SK-N-SH treated with all-trans-retinoic acid at 6 μM for 48 hours (cell line): ENCODE measurements around the gene ADORA3.

Experiments used
- ATAC-seq: fragments of 200-7000 bp; cut with Tn5 transposase; 3 replicates; pipeline ENCODE4 v1.9.1; 2020; ENCODE audit warnings: mild to moderate bottlenecking, moderate library complexity
- ARNTL ChIP-seq: fragments of 450-650 bp; formaldehyde crosslinking; IDR thresholded peaks from 2 replicates; pipeline ENCODE4 v1.5.0; 2020; ENCODE audit warnings: low read depth, mild to moderate bottlenecking, moderate library complexity, borderline replicate concordance
- BACH2 ChIP-seq: fragments of 250-450 bp; sonication (Bioruptor Pico); IDR thresholded peaks from 2 replicates; pipeline ENCODE4 v1.9.0; 2021; ENCODE audit warnings: mild to moderate bottlenecking, borderline replicate concordance
- GLIS3 ChIP-seq: fragments of 250-450 bp; sonication (Bioruptor Pico); IDR thresholded peaks from 2 replicates; pipeline ENCODE4 v1.5.0; 2020; ENCODE audit warnings: mild to moderate bottlenecking, moderate library complexity
- ISL1 ChIP-seq: fragments of 250-450 bp; sonication (Bioruptor Pico); IDR thresholded peaks from 2 replicates; pipeline ENCODE4 v2.1.2; 2022; ENCODE audit warnings: mild to moderate bottlenecking, moderate library complexity
- OSR1 ChIP-seq: fragments of 250-450 bp; sonication (Bioruptor Pico); IDR thresholded peaks from 2 replicates; pipeline ENCODE4 v1.8.0; 2022; ENCODE audit warnings: moderate library complexity, mild to moderate bottlenecking, inconsistent platforms
- PATZ1 ChIP-seq: fragments of 250-450 bp; sonication (Bioruptor Pico); IDR thresholded peaks from 2 replicates; pipeline ENCODE4 v1.8.0; 2020; ENCODE audit warnings: mild to moderate bottlenecking, moderate library complexity, borderline replicate concordance
- POU6F1 ChIP-seq: fragments of 250-450 bp; sonication (Bioruptor Pico); IDR thresholded peaks from 2 replicates; pipeline ENCODE4 v1.8.0; 2021; ENCODE audit warnings: low read depth, mild to moderate bottlenecking, moderate library complexity, borderline replicate concordance
- RARB ChIP-seq: fragments of 250-450 bp; sonication (Bioruptor Pico); IDR thresholded peaks from 2 replicates; pipeline ENCODE4 v1.8.0; 2021; ENCODE audit warnings: mild to moderate bottlenecking, moderate library complexity
- SNAI2 ChIP-seq: fragments of 250-450 bp; sonication (Bioruptor Pico); IDR thresholded peaks from 2 replicates; pipeline ENCODE4 v1.5.0; 2020; ENCODE audit warnings: mild to moderate bottlenecking, moderate library complexity
- TOX ChIP-seq: fragments of 250-450 bp; sonication (Bioruptor Pico); IDR thresholded peaks from 2 replicates; pipeline ENCODE4 v1.8.0; 2021; ENCODE audit warnings: mild to moderate bottlenecking, moderate library complexity, borderline replicate concordance
- TSHZ2 ChIP-seq: fragments of 250-450 bp; sonication (Bioruptor Pico); IDR thresholded peaks from 2 replicates; pipeline ENCODE4 v1.5.0; 2020; ENCODE audit warnings: mild to moderate bottlenecking, moderate library complexity
- ZC3H10 ChIP-seq: fragments of 250-450 bp; sonication (Bioruptor Pico); IDR thresholded peaks from 2 replicates; pipeline ENCODE4 v1.5.1; 2021; ENCODE audit warnings: mild to moderate bottlenecking, moderate library complexity
- ZFP3 ChIP-seq: fragments of 250-450 bp; sonication (Bioruptor Pico); IDR thresholded peaks from 2 replicates; pipeline ENCODE4 v1.5.0; 2020; ENCODE audit warnings: mild to moderate bottlenecking, moderate library complexity
- ZFP30 ChIP-seq: fragments of 450-650 bp; formaldehyde crosslinking; IDR thresholded peaks from 2 replicates; pipeline ENCODE4 v1.5.0; 2022; ENCODE audit warnings: mild to moderate bottlenecking, moderate library complexity
- ZNF565 ChIP-seq: fragments of 450-650 bp; formaldehyde crosslinking; conservative IDR thresholded peaks from 2 replicates; pipeline ENCODE4 v1.5.0; 2020; ENCODE audit warnings: low read depth, mild to moderate bottlenecking, moderate library complexity
- ZNF8 ChIP-seq: fragments of 450-650 bp; formaldehyde crosslinking; IDR thresholded peaks from 2 replicates; pipeline ENCODE4 v1.5.0; 2020; ENCODE audit warnings: mild to moderate bottlenecking, moderate library complexity
- TF ChIP-seq, protein P1 (sequence below): fragments of 250-450 bp; sonication (Bioruptor Pico); IDR thresholded peaks from 2 replicates; pipeline ENCODE4 v1.5.1; 2020; ENCODE audit warnings: low read depth, mild to moderate bottlenecking, moderate library complexity
- TF ChIP-seq, protein P2 (sequence below): fragments of 250-450 bp; sonication (Bioruptor Pico); IDR thresholded peaks from 2 replicates; pipeline ENCODE4 v1.5.1; 2021; ENCODE audit warnings: mild to moderate bottlenecking, moderate library complexity

ADORA3 gene

GRCh38 chr1:111488669-111489068, 14.8 kb downstream of the ADORA3 start:
- TF ChIP-seq, protein P1, sequence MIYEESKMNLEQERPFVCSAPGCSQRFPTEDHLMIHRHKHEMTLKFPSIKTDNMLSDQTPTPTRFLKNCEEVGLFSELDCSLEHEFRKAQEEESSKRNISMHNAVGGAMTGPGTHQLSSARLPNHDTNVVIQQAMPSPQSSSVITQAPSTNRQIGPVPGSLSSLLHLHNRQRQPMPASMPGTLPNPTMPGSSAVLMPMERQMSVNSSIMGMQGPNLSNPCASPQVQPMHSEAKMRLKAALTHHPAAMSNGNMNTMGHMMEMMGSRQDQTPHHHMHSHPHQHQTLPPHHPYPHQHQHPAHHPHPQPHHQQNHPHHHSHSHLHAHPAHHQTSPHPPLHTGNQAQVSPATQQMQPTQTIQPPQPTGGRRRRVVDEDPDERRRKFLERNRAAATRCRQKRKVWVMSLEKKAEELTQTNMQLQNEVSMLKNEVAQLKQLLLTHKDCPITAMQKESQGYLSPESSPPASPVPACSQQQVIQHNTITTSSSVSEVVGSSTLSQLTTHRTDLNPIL (CRISPR knock-in tag) = no peak
- no peak for TF ChIP-seq PATZ1 (CRISPR knock-in tag)
- TF ChIP-seq GLIS3 (CRISPR knock-in tag) = no peak
- no peak for TF ChIP-seq RARB
- no peak for TF ChIP-seq ARNTL (CRISPR knock-in tag)
- TF ChIP-seq ZNF8 (CRISPR knock-in tag) = no peak
- no peak for TF ChIP-seq ISL1 (CRISPR knock-in tag)
- no peak for TF ChIP-seq ZFP30 (CRISPR knock-in tag)
- TF ChIP-seq BACH2 (CRISPR knock-in tag) = no peak
- no peak for TF ChIP-seq TOX
- no peak for TF ChIP-seq POU6F1 (CRISPR knock-in tag)
- TF ChIP-seq, all 23 proteins: peak for 0
- ATAC-seq = no peak

- ATAC-seq = no peak
- TF ChIP-seq, protein P1 (CRISPR knock-in tag) = no peak
- TF ChIP-seq ZC3H10 (CRISPR knock-in tag) (no peak), PATZ1 (CRISPR knock-in tag) (no peak), ZFP30 (CRISPR knock-in tag) (no peak), RARB (no peak), ZFP3 (CRISPR knock-in tag) (no peak), GLIS3 (CRISPR knock-in tag) (no peak), TSHZ2 (no peak), SNAI2 (no peak), ZNF565 (CRISPR knock-in tag) (no peak), ZNF8 (CRISPR knock-in tag) (no peak), BACH2 (CRISPR knock-in tag) (no peak), OSR1 (CRISPR knock-in tag) (no peak)
- TF ChIP-seq, protein P2, sequence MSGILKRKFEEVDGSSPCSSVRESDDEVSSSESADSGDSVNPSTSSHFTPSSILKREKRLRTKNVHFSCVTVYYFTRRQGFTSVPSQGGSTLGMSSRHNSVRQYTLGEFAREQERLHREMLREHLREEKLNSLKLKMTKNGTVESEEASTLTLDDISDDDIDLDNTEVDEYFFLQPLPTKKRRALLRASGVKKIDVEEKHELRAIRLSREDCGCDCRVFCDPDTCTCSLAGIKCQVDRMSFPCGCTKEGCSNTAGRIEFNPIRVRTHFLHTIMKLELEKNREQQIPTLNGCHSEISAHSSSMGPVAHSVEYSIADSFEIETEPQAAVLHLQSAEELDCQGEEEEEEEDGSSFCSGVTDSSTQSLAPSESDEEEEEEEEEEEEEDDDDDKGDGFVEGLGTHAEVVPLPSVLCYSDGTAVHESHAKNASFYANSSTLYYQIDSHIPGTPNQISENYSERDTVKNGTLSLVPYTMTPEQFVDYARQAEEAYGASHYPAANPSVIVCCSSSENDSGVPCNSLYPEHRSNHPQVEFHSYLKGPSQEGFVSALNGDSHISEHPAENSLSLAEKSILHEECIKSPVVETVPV = no peak
These were observed 16.3 kb downstream of the ADORA3 start for GRCh38 chr1:111487133-111487532.
